GM18520 (cell line): ENCODE measurements around the gene SPDYE2.
"Not testable (repeated sequence)": the region's sequence is repeated elsewhere in the genome, so short reads cannot be mapped to it uniquely, and the experiment has no call there.

Experiments
- ATAC-seq: cut with Tn5 transposase; IDR thresholded peaks from one replicate; pipeline ENCODE4 v1.9.1; 2021; ENCODE audit not compliant: unreplicated experiment

SPDYE2 gene

GRCh38 chr7:102535062-102535615 is 15.9 kb upstream of the SPDYE2 start:
- not testable (repeated sequence) for ATAC-seq

GRCh38 chr7:102540604-102541003 is 10.4 kb upstream of the SPDYE2 start:
- ATAC-seq: not testable (repeated sequence)

GRCh38 chr7:102542083-102542482 is 8.9 kb upstream of the SPDYE2 start:
- not testable (repeated sequence) for ATAC-seq

GRCh38 chr7:102542771-102543170 is 8.3 kb upstream of the SPDYE2 start:
- ATAC-seq: not testable (repeated sequence)

GRCh38 chr7:102543596-102543995 is 7.4 kb upstream of the SPDYE2 start, which contains the start of gene UPK3BL2:
UPK3BL2 (minus strand) TSS chr7:102543696; CDS start chr7:102543636, 60 bp downstream.
- not testable (repeated sequence) for ATAC-seq

- ATAC-seq: not testable (repeated sequence)
These were observed 6.7 kb upstream of the SPDYE2 start for GRCh38 chr7:102544372-102544771.

GRCh38 chr7:102545288-102545687 is 5.7 kb upstream of the SPDYE2 start:
- ATAC-seq: not testable (repeated sequence)

- ATAC-seq: peak; percentile 70
These were observed 4.7 kb upstream of the SPDYE2 start for GRCh38 chr7:102546353-102546752.

- not testable (repeated sequence) for ATAC-seq
These were observed 17.6 kb downstream of the SPDYE2 start for GRCh38 chr7:102568620-102569019.

- ATAC-seq: peak; percentile 96
These were observed 21.5 kb downstream of the SPDYE2 start, which contains the start of gene POLR2J3 for GRCh38 chr7:102572261-102573239. POLR2J3 (minus strand) TSS chr7:102572583; CDS start chr7:102572521, 62 bp downstream.

- not testable (repeated sequence) for ATAC-seq
These were observed 23.6 kb downstream of the SPDYE2 start for GRCh38 chr7:102574607-102575006.

GRCh38 chr7:102576363-102576762 is 25.3 kb downstream of the SPDYE2 start:
- not testable (repeated sequence) for ATAC-seq

GRCh38 chr7:102577315-102578240 is 26.6 kb downstream of the SPDYE2 start:
- not testable (repeated sequence) for ATAC-seq

GRCh38 chr7:102578486-102578885 is 27.5 kb downstream of the SPDYE2 start:
- ATAC-seq: not testable (repeated sequence)

GRCh38 chr7:102581722-102582121 is 30.7 kb downstream of the SPDYE2 start:
- not testable (repeated sequence) for ATAC-seq

- ATAC-seq: not testable (repeated sequence)
These were observed 32.5 kb downstream of the SPDYE2 start for GRCh38 chr7:102583495-102583894.

GRCh38 chr7:102589857-102590256 is 38.8 kb downstream of the SPDYE2 start:
- ATAC-seq: peak; percentile 22

- ATAC-seq: peak; percentile 22
These were observed 41.5 kb downstream of the SPDYE2 start for GRCh38 chr7:102592477-102593019.

- peak; percentile 64 for ATAC-seq
These were observed 42.8 kb downstream of the SPDYE2 start for GRCh38 chr7:102593637-102594334.

GRCh38 chr7:102596036-102596435 is 45.0 kb downstream of the SPDYE2 start:
- ATAC-seq: not testable (repeated sequence)
